Loucy (cell line): ENCODE data around the gene PDHA1.

Experiments
- H2AFZ ChIP-seq: fragments of 200-600 bp; sonication (generic); 2 replicates; pipeline ENCODE4 v1.6.0; 2016; ENCODE audit warnings: antibody characterized with exemption, mild to moderate bottlenecking, low read length, moderate library complexity
- H3F3A ChIP-seq: fragments of 200-600 bp; 2 replicates; pipeline ENCODE4 v1.6.0; 2016; ENCODE audit warnings: antibody characterized with exemption, low read depth, mild to moderate bottlenecking
- H3K27me3 ChIP-seq: fragments of 200-600 bp; sonication (generic); 2 replicates; pipeline ENCODE4 v1.6.1; 2014; ENCODE audit warnings: low read length, mild to moderate bottlenecking; ENCODE audit not compliant: insufficient read depth, poor library complexity, severe bottlenecking
- H3K36me3 ChIP-seq: fragments of 200-600 bp; sonication (generic); 2 replicates; pipeline ENCODE4 v1.6.1; 2016; ENCODE audit warnings: low read length; ENCODE audit not compliant: insufficient read depth
- H3K4me1 ChIP-seq: fragments of 200-600 bp; sonication (generic); 2 replicates; pipeline ENCODE4 v1.5.1; 2014; ENCODE audit warnings: low read length, mild to moderate bottlenecking; ENCODE audit not compliant: insufficient read depth, poor library complexity, severe bottlenecking
- H3K4me2 ChIP-seq: fragments of 200-600 bp; sonication (generic); 2 replicates; pipeline ENCODE4 v1.6.0; 2014; ENCODE audit warnings: antibody characterized with exemption, low read length, low read depth, mild to moderate bottlenecking; ENCODE audit not compliant: poor library complexity, severe bottlenecking
- H3K4me3 ChIP-seq: fragments of 200-600 bp; sonication (generic); 2 replicates; pipeline ENCODE4 v1.5.1; 2014; ENCODE audit warnings: low read length, mild to moderate bottlenecking, mixed read lengths; ENCODE audit not compliant: poor library complexity, severe bottlenecking
- H3K79me2 ChIP-seq: fragments of 200-600 bp; sonication (generic); 2 replicates; pipeline ENCODE4 v1.6.1; 2014; ENCODE audit warnings: low read length; ENCODE audit not compliant: insufficient read depth
- H3K9ac ChIP-seq: fragments of 200-600 bp; sonication (generic); 2 replicates; pipeline ENCODE4 v1.6.0; 2014; ENCODE audit warnings: mild to moderate bottlenecking, low read depth, low read length, moderate library complexity; ENCODE audit not compliant: poor library complexity, severe bottlenecking
- H3K9me2 ChIP-seq: fragments of 200-600 bp; sonication (generic); replicated peaks from 2 replicates; pipeline ENCODE4 v1.6.1; 2016; ENCODE audit warnings: low read depth, low read length, mixed read lengths
- H3K9me3 ChIP-seq: fragments of 200-600 bp; sonication (generic); 2 replicates; pipeline ENCODE4 v1.6.1; 2014; ENCODE audit warnings: mild to moderate bottlenecking, antibody characterized with exemption, low read length, low read depth; ENCODE audit not compliant: insufficient read depth
- H4K20me1 ChIP-seq: fragments of 200-600 bp; sonication (generic); 2 replicates; pipeline ENCODE4 v1.6.0; 2014; ENCODE audit warnings: antibody characterized with exemption, low read length, mild to moderate bottlenecking; ENCODE audit not compliant: insufficient read depth, poor library complexity, severe bottlenecking
- CTCF ChIP-seq: fragments of 200-600 bp; sonication (generic); conservative IDR thresholded peaks from 2 replicates; pipeline ENCODE4 v1.5.1; 2014; ENCODE audit warnings: mild to moderate bottlenecking, antibody characterized with exemption, low read length
- EZH2phosphoT487 ChIP-seq: fragments of 200-600 bp; IDR thresholded peaks from 2 replicates; pipeline ENCODE4 v1.6.1; 2018; ENCODE audit warnings: antibody characterized with exemption, mild to moderate bottlenecking, moderate library complexity, borderline replicate concordance

The PDHA1 gene

GRCh38 chrX:19382555-19383145 lies 38.9 kb downstream of the PDHA1 start:
- Histone ChIP-seq H3K9ac (no peak overlapping the region), H3K79me2 (no peaks in the 10 kb centered on the region), H2AFZ (no peak overlapping the region), H3K4me1 (no peaks in the 10 kb centered on the region), H3K36me3 (no peaks in the 10 kb centered on the region), H3F3A (no peaks in the 10 kb centered on the region), H3K9me2 (no peaks in the 10 kb centered on the region), H4K20me1 (no peaks in the 10 kb centered on the region), H3K27me3 (no peaks in the 10 kb centered on the region), H3K4me3 (no peak overlapping the region), H3K9me3 (no peaks in the 10 kb centered on the region), H3K4me2 (no peak overlapping the region)
- TF ChIP-seq CTCF (peak; percentile 62), EZH2phosphoT487 (no peak)

GRCh38 chrX:19386679-19387078 lies 43.0 kb downstream of the PDHA1 start:
- Histone ChIP-seq H3K4me3 (no peak overlapping the region), H3K9ac (no peak overlapping the region), H4K20me1 (no peaks in the 10 kb centered on the region), H2AFZ (no peak overlapping the region), H3K9me3 (no peaks in the 10 kb centered on the region), H3F3A (no peaks in the 10 kb centered on the region), H3K79me2 (no peaks in the 10 kb centered on the region), H3K4me2 (no peak overlapping the region), H3K36me3 (no peaks in the 10 kb centered on the region), H3K9me2 (no peaks in the 10 kb centered on the region), H3K27me3 (no peaks in the 10 kb centered on the region), H3K4me1 (no peaks in the 10 kb centered on the region)
- TF ChIP-seq EZH2phosphoT487 (no peak), CTCF (no peak)

GRCh38 chrX:19388064-19388679 lies 44.4 kb downstream of the PDHA1 start:
- TF ChIP-seq EZH2phosphoT487: no peak
- no peak for TF ChIP-seq CTCF
- H3F3A ChIP-seq: no peaks in the 10 kb centered on the region
- H3K9ac ChIP-seq: no peak overlapping the region
- no peaks in the 10 kb centered on the region for H3K36me3 ChIP-seq
- H3K4me1 ChIP-seq: no peaks in the 10 kb centered on the region
- H3K4me2 ChIP-seq: no peak overlapping the region
- H3K9me3 ChIP-seq: no peaks in the 10 kb centered on the region
- no peak overlapping the region for H2AFZ ChIP-seq
- H4K20me1 ChIP-seq: no peaks in the 10 kb centered on the region
- no peaks in the 10 kb centered on the region for H3K9me2 ChIP-seq
- no peaks in the 10 kb centered on the region for H3K27me3 ChIP-seq
- H3K4me3 ChIP-seq: no peak overlapping the region
- H3K79me2 ChIP-seq: no peaks in the 10 kb centered on the region
